ENCODE data around the gene SLC9A9.
"Not testable (repeated sequence)": the region's sequence is repeated elsewhere in the genome, so short reads cannot be mapped to it uniquely, and the experiment has no call there.

Gene SLC9A9

DNA sequence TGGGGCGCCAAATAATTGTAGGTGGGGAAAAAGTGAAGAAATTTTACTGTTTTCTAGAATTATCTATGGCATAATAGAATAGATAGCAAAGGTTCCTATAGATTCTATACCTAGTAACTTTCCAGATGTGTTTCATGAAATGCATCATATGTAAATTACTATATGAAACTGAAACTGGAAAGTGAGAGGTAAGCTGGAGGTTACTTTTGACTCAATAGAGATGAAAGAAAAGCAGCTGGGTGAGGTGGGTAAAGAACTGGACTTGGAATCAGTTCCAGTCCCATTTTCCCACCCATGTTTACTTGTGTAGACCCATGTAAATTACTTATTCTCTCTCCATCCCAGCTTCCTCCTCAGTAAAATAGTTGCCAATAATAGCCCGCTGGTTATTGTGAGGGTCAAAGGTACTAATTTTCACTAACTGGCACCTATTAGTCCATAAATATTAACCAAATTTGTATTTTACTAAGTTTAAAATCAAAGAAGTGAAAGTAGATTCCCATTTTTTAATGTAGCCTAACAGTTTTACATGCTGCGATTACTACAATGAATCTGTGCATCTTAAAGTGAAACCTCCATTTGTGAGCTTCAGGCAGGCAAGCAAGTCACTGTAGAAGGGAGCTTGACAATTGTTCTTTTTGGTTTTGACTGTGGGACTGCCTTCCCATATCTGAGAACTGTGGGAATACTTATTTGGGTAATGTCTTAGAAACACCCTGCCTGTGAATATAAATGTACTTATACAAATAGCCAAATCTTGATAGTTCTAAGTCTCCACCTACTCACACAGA is 312.1 kb downstream of the SLC9A9 start:
- no peak for DNase-seq

DNA sequence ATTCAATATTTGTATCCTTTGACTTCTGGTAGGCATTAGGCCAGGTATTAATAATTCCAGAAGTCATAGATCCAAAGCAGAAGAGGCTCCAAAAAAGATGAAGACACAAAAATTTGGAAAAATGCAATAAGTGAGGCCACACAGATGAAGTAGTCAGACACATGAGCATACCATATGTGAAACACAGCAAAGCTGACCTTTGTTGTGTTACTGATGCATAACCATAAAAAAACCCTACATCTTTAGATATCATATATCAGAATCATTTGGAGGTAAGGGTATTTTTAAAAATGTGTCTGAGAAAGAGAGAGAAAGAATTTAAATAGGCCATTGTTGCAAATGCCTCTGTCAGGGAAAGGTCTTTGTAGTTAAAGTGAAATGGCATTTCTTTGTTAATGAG is 314.9 kb downstream of the SLC9A9 start:
- DNase-seq = no peak

DNA sequence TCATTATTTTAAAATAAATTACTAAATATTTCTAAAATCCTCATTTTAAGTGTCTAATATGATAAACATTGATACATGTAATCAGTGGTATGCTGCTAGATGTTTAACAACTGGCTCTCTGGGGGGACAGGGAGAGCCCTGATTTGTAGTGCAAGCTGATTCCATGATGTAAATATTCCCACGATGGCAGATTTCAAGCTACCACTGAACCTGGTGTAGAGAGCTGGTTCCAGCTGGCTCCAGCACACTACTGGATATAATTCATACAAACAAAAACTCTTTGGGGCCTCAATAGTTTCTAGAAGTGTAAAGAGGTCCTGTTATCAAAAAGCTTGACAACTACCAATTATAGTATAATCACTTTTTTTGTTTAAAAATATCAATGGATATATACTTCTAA is 316.2 kb downstream of the SLC9A9 start:
- DNase-seq = no peak

DNA sequence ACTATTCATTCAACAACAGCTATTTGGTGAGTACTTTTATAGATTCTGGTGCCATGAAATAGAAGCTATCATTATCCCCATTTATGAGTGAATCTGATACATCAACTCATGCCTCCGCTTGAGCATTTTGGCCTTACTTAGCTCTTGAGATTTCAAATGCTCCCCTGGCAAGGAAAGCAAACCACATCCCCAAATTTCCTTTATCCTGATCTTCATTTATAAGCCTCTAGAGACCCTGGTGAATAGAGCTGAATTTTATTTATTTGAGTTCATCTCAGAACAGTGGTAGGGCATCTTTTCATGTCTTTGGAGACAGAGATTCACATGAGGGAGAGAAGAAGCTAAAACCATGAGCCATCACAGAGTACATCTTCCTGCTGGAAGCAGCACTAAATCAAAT is 317.2 kb downstream of the SLC9A9 start:
- no peak for DNase-seq

DNA sequence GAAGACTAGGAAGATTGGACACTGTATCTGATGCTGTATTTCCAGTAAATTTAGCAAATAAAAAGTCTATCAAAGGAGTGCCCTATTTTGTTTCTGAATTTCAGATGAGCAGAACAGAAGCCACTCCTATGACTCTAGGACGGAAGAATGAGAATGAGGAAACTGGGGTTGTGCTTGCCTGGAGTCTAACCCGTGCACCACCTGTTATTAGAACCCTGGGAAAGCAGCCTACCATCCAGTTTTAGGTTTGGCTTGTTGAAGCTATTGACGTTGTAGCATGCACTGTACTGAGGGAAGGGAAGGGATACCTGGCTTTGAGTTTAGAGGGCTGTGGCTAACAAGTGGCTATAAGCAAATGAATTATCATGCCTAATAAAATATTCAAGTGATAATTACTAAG is 318.5 kb downstream of the SLC9A9 start:
- no peak for DNase-seq

DNA sequence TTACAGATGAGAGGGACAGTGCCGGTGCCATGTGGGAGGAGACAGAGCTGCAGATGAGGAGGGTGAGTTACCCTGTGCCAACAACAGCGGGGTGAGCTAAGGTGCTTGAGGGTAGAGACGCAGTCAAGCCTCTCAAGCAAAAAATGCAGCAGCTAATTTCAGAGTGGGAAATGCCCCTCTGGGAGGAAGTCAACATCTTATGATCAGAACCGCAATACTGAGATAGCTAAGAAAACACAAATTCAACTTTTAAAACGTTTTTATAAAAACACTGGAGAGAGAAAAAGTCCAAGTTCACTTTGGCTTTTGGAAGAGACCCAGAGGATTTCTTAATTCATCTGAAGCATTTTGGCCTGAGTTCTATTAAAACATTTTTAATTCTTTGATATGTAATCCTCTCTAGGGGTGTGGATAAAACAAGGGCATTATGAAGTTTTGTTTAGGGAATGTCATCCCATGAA is 319.2 kb downstream of the SLC9A9 start:
- DNase-seq = no peak

DNA sequence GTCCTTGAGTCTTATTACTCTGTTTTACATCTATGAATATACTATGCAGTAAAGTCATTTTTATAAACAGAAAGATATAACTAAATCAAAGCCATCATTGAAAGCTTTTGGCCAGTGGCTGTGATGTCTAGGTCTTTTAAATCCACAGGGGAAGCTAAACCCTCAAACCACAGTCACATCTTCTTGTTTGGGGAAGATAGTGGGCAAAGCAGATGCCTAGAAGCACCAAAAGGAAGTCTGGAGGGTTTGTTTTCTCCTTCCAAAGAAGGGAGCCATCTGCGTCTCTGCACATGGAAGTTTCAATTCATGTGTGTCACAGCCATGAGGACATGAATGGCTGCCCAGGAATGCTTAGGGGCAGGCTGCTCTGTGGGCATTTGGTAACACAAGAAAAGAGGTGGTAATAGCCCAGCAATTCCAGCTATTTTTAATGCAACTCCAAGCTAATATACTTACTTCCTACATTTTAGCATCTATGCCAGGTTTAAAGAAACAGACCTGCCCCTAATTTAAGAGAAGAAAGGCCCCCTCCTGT is 322.2 kb downstream of the SLC9A9 start:
- DNase-seq = no peak

DNA sequence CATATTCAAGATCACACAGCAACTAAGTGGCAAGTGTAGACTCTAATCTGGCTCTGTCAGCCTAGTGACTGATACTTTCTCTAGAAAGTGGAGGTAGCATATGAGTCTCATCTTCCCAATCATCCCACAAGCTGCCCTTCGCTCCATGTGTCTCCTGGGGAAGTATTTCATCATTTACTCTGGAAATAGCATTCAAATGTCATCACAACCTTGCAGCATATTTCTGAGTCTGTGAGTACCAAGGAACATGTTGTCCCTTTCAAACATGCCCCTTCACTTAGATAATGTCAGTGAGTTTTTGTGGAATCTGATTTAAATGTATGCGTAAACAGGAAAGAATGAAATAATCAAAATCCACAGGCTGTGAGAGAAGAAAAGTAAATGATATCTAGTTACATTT is 322.9 kb downstream of the SLC9A9 start:
- no peak for DNase-seq

DNA sequence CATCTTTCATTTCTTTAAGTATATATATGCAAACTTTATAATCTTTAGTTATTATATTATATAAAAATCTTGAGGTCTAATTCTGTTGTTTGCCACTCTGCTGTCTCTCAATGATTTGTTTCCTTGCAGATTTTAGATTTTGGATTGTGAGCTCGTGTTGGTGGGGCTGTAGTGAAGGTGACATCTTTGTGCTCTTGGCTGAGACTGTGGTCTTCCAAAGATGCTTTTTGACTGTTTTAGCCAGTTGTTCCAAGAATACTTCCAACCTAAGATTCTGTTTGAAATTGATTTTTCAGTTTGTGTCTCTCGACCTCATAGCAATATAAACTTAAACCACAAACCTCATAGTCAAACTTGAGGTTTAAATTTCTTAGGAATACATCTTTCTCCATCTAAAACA is 326.5 kb downstream of the SLC9A9 start:
- no peak for DNase-seq

DNA sequence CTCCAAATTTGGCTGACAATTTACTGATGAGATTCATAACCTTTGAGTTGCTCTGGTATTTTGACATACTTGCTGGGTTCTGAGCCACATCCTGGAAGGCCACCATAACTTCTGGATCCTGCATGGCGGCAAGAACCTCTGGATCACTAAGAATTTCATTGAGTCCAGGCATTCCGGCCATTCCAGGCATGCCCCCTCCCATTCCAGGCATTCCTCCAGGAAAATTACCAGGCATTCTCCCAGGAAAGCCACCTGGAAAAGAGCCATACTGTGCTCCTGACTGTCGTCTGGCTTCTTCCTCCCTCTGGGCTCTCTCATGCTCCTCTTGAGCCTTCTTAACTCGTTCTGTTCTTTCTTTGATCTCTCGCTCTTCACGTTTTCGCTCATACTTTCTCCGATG is 331.1 kb downstream of the SLC9A9 start:
- DNase-seq = not testable (repeated sequence)

DNA sequence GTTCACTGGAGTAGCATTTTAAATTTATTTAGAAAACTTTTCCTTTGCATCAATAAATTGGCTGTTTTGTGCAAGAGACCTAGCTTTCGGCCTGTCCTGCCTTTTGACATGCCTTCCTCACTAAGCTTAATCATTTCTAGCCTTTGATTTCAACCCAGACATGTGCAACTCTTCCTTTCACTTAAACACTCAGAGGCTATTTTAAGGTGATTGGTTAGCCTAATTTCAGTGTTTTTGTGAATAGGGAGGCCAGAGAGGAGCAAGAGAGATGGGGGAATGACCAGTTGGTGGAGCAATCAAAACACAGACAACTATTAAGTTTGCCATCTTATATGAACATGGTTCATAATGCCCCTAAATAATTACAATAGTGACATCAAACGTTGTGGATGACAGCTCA is 333.4 kb downstream of the SLC9A9 start:
- no peak for DNase-seq

DNA sequence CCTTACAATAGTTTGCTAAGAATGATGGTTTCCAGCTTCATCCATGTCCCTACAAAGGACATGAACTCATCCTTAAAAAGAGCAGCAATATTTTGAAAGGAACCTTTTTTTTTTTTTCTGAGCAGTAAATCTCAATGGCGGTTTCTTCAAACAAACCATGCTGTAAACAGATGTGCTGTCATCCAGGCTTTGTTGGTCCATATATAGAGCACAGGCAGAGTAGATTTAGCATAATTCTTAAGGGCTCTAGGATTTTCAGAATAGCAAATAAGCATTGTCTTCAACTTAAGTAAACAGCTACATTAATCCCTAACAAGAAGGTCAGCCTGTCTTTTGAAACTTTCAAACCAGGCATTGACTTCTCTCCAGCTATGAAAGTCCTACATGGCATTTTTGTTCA is 334.2 kb downstream of the SLC9A9 start:
- DNase-seq = no peak

DNA sequence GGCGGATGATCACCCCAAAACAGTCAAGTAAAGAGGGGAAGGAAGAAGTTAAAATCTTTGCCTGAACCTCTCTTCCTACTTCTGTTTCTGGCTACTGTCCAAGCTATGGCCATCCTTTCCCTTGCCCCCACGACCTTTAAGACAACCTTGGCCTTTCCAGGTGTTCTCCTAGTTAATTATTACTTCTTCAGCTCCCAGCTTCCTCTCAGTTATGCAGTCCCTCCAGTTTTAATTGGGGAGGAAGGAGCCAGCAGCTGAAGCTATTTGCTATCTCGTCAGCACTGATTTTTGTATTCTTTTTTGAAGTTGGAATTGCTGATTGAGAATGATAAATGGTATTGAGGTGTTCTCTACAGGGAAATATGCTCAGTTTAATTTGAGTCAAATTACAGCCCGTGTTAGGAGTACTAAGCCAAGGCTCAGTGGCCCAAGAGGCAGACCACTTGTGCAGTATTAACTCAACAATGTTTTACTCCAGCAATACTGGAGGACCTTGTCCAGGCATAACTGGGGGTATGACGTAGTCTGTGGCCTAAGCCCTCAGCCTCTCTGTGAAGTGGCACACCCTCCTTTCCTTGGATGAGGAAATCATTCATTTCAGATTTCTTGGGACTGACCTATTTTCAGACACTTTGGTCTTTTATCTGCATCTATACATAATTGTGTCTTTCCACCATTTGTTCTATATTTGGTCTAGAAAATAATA is 336.9 kb downstream of the SLC9A9 start:
- DNase-seq = no peak

DNA sequence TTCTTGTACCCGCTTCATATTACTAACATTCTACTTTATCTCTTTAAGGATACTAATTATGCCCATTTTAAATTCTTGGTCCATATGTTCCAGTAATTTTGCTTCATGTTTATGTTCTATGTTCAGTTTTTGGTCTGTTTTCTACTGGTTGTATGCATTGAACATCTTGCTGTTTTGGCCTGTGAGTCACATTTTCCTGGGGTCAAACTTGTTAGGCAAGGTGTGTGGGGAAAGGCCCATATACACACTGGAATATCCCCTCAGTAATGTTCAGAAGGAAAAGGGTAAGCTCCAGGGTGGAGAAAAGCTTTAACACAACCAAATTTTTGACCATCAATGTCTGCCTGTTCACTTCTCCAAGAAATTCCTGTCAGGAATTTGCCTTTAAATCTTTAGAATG is 337.7 kb downstream of the SLC9A9 start:
- no peak for DNase-seq

DNA sequence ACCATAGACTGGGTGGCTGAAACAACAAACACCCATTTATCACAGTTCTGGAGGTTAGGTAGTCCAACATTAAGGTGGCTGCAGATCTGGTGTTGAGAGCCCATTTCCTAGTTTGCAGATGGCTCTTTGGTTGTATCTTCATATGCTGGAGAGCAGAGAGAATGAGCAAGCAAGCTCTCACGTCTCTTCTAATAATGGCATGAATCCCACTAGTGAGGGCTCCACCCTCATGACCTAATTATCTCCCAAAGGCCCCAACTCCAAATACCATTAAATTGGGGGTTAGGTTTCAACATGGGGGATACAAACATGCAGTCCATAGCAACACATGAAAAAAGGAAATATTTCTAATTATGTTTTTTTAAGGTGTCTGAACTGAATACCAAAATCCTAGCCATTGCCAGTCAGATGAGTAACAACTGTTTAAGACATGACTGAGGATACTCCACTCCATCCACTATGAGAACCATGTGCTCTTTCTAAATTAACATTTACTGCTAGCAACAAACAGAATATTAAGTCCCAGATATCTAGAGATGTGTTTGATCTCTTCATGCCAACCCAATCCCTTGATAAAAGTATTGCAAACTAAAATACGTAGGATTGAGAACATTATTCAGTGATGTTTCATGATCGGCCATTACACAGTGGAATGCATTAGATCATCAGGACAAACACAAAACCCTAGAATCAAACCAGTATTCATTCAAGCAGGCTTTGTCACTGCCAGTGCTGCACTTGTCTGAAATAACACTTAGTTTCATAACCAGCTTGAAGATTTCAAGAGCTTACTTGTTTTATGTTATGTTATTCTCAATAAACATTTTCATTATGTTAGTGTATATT is 340.3 kb downstream of the SLC9A9 start:
- no peak for DNase-seq

DNA sequence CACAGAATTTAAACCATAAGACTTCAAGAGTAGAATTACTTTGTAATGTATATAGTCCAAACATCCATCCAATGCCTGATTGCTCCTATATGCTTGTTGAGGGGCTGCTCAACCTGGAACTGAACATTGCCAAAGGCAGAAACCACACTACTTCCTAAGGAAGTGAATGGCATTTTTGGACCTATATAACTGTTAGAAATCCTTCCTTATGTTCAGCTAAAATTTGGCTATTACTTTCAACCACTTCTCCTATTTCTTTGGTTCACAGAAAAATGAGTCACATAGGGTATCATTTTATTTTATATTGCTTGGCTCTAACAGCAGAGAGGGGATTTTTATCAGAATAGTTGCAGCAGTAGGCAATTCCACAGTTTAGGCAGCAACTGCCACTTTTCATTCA is 342.1 kb downstream of the SLC9A9 start:
- DNase-seq = no peak

DNA sequence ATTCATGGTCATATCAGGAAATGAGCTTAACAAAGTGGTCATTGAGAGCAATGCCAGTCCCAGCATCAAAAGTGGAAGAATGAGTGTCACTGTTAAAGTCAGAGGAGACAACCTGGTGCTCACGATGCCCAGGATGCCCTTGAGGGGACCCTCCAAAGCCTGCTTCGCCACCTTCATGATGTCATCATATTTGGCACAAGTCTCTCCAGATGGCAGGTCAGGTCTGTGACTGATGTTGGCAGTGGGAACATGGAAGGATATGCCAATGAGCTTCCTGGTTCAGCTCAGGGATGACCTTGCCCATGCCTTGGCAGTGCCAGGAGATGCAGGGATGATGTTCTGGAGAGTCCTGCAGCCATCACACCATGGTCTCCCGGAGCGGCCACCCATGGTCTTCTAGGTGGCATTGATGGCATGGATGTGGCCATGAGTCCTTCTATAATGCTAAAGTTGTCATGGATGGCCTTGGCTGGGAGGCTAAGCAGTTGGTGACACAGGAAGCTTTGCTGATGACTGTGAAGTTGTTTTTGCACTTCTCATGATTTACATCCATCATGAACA is 344.9 kb downstream of the SLC9A9 start:
- no peak for DNase-seq

DNA sequence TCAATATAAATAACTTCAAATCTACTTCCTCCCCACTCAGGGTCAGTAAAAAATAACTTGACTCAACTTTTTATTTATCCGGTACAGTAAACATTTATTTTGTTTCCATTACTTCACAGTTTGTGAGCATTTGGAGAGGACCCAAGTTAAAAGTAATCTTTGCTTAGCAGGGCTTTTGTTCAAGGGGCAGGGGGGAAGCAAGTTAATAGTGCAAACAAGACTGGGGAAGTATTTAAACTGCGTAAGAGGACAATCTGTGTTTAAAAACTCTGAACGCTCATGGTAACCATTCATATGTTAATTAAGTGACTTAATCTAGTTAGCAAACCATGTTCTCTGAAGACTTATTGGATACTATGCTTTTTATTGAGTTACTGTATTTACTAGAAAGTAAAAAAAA is 346.2 kb downstream of the SLC9A9 start:
- DNase-seq = no peak

DNA sequence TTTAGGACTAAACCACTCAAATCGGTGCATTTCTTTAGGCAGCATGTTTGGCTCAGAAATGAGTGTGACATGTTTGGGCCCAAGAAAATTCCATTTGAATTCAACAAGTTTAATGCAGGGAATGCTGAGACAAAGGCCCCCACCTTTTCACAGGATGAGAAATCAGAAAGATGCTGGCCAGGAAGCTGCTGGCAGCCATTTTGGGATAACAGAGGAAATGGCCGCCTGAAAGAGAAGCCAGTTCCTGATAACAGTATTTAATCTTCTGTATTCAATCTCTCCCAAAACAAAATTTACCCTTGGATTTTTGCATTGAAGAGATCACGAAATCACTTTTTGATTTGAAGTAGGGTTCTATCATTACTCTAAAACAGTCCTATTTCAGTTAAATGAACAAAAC is 350.9 kb downstream of the SLC9A9 start:
- DNase-seq = no peak

DNA sequence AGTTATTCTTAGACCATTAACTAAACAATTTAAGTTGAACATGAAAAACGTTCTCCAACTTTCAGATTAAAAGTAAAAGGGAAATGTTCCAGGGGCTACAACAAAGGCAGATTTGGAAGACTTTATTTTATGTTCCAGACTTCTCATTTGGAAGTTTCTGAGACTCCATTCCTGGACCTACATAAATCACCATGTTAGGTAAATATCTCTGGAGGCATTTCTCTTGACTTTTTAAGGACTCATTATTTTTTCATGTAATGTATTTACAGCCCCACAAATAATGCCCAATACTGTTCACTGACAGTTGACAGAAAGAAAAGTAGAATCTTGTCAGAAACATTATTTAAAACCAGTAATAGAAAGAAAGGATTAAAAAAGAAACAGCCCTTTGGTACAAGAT is 352.1 kb downstream of the SLC9A9 start:
- no peak for DNase-seq

DNA sequence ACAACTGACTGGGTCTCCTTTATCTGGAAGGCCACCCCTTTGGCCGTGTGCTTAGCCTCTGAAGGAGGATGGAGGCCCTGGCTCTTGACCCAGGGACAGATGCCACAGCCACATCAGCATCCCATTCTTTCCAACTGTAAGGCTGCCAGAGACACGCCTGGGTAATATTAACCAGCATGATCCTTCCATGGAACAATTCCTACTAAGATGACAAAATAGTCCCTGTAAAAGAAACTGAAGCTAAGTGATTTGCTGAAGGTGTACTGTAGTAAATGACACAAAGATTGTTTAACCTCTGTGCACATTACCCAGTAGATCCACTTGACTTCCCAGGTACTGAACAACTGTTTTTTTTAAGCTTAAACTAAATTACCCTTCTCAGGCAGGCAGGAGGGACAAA is 352.7 kb downstream of the SLC9A9 start:
- no peak for DNase-seq

DNA sequence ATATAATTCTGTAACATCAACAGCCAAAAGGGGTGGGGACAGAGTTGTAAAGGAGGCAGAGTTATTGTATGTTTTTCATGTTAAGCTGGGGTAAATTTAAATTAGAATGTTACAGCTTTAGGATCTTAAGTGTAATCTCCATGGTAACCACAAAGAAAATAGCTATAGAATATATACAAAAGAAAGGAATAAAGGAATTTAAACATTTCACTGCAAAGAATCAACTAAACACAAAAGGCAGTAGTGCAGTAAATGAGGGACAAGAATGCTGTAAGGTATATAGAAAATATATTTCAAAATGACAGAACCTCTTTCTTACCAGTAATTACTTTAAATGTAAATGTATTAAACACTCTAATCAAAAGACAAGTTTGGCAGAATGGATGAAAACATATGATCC is 361.7 kb downstream of the SLC9A9 start:
- DNase-seq = no peak
